Endothelial cell of umbilical vein (primary cell): ENCODE results near the gene SLC38A6. TPM values are rescaled to one million over a fixed set of nuclear protein-coding genes. Genes with fewer than 3 reads are reported as not detected.

Experiments used
- BruUV-seq: library from RNA; stranded (reverse); fragments of 400-500 nt; replicated peaks from 2 replicates; lab custom pipeline; 2021; lab: Mats Ljungman, UMichigan
- CTCF ChIA-PET: fragments of 300-600, 350-600 bp; sonication (Branson Sonifier 250); formaldehyde crosslinking; loops from one replicate; lab custom pipeline; 2021; ENCODE audit warnings: antibody characterized with exemption, inconsistent platforms; lab: Charles Lee
- POLR2A ChIA-PET: fragments of 300-600, 350-600 bp; sonication (Branson Sonifier 250); formaldehyde crosslinking; loops from one replicate; lab custom pipeline; 2021; ENCODE audit warnings: antibody characterized with exemption, inconsistent platforms; lab: Charles Lee
- DNase-seq: peaks from one replicate; pipeline ENCODE4 v3.0.0-alpha.2; 2011; ENCODE audit warnings: low read depth, low spot score
- FAIRE-seq: peaks from 2 replicates; lab custom pipeline; 2011; peaks lifted over from hg19 to GRCh38; lab: Jason Lieb, UNC
- H2AFZ ChIP-seq: 2 replicates; pipeline ENCODE4 v1.6.0; 2012; ENCODE audit warnings: low read depth, low read length, control low read depth, inconsistent platforms
- H3K27ac ChIP-seq: 2 replicates; pipeline ENCODE4 v1.5.1; 2011; ENCODE audit warnings: low read depth, mild to moderate bottlenecking, control low read depth, low read length, moderate library complexity; ENCODE audit not compliant: insufficient read depth
- H3K27me3 ChIP-seq, 2 experiments: 2 replicates each; pipeline versions ENCODE4 v1.6.0 to v1.6.1; 2011; ENCODE audit warnings: low read length in 2 of 2, mixed read lengths in 1 of 2; ENCODE audit not compliant: control insufficient read depth in 2 of 2, insufficient read depth in 2 of 2
- H3K36me3 ChIP-seq, 2 experiments: 2 replicates in 1 of 2; 3 replicates in 1 of 2; pipeline ENCODE4 v1.5.1; 2011; ENCODE audit warnings: low read length in 2 of 2, mild to moderate bottlenecking in 1 of 2, moderate library complexity in 1 of 2; ENCODE audit not compliant: control insufficient read depth in 2 of 2, insufficient read depth in 2 of 2; ENCODE audit errors: extremely low read depth in 1 of 2
- H3K4me1 ChIP-seq: 3 replicates; pipeline ENCODE4 v1.5.1; 2011; ENCODE audit warnings: mild to moderate bottlenecking, low read length; ENCODE audit not compliant: control insufficient read depth, insufficient read depth; ENCODE audit errors: extremely low read depth
- H3K4me2 ChIP-seq: 2 replicates; pipeline ENCODE4 v1.6.1; 2011; ENCODE audit warnings: low read length, control low read depth, mixed read lengths; ENCODE audit not compliant: insufficient read depth
- H3K4me3 ChIP-seq, 3 experiments: fragments of 200-600 bp in 1 of 3; sonication (generic), shearing (Covaris generic) in 1 of 3; replicated peaks in 1 of 3; 2 replicates each; pipeline ENCODE4 v1.5.1; 2011 to 2016; ENCODE audit warnings: control low read depth in 3 of 3, low read length in 3 of 3, mild to moderate bottlenecking in 2 of 3, inconsistent platforms in 1 of 3, low read depth in 1 of 3, moderate library complexity in 1 of 3; ENCODE audit not compliant: insufficient read depth in 1 of 3
- H3K79me2 ChIP-seq: 2 replicates; pipeline ENCODE4 v1.6.0; 2012; ENCODE audit warnings: low read length, inconsistent platforms; ENCODE audit not compliant: control insufficient read depth, insufficient read depth
- H3K9ac ChIP-seq: replicated peaks from 2 replicates; pipeline ENCODE3; 2011; ENCODE audit warnings: low read length, control low read depth; ENCODE audit not compliant: insufficient read depth; ENCODE audit errors: extremely low read depth
- H3K9me1 ChIP-seq: replicated peaks from 3 replicates; pipeline ENCODE4 v1.6.0; 2011; ENCODE audit warnings: mild to moderate bottlenecking, low read length; ENCODE audit not compliant: control insufficient read depth, insufficient read depth; ENCODE audit errors: extremely low read depth
- H3K9me3 ChIP-seq: replicated peaks from 2 replicates; pipeline ENCODE4 v1.5.1; 2012; ENCODE audit warnings: low read length, inconsistent platforms; ENCODE audit not compliant: control insufficient read depth, insufficient read depth
- H4K20me1 ChIP-seq: replicated peaks from 2 replicates; pipeline ENCODE3; 2011; ENCODE audit warnings: mild to moderate bottlenecking, low read length; ENCODE audit not compliant: control insufficient read depth, insufficient read depth; ENCODE audit errors: extremely low read depth
- EZH2 ChIP-seq: IDR thresholded peaks from 2 replicates; pipeline ENCODE4 v1.6.1; 2012; ENCODE audit warnings: borderline replicate concordance, low read depth, mild to moderate bottlenecking, moderate library complexity, low read length, inconsistent platforms; ENCODE audit not compliant: severe bottlenecking
- FOS ChIP-seq: IDR thresholded peaks from 2 replicates; pipeline ENCODE4 v1.6.1; 2011; ENCODE audit warnings: mild to moderate bottlenecking, low read length, moderate library complexity, borderline replicate concordance; ENCODE audit not compliant: insufficient read depth
- GATA2 ChIP-seq: IDR thresholded peaks from 2 replicates; pipeline ENCODE4 v1.7.0; 2011; ENCODE audit warnings: low read depth, mild to moderate bottlenecking, moderate library complexity, mixed read lengths, low read length; ENCODE audit not compliant: insufficient read length, insufficient read depth
- JUN ChIP-seq: IDR thresholded peaks from 2 replicates; pipeline ENCODE4 v1.6.1; 2011; ENCODE audit warnings: borderline replicate concordance, low read depth; ENCODE audit not compliant: insufficient read length, insufficient read depth
- MYC ChIP-seq: IDR thresholded peaks from one replicate; pipeline ENCODE4 v1.6.1; 2011; ENCODE audit warnings: mild to moderate bottlenecking, low read depth, low read length
- POLR2A ChIP-seq: IDR thresholded peaks from 2 replicates; pipeline ENCODE4 v1.6.1; 2012; ENCODE audit warnings: low read depth, mild to moderate bottlenecking, control low read depth, low read length
- POLR2AphosphoS5 ChIP-seq: IDR thresholded peaks from 2 replicates; pipeline ENCODE4 v1.6.1; 2012; ENCODE audit warnings: low read depth, mild to moderate bottlenecking, control low read depth, low read length, moderate library complexity; ENCODE audit not compliant: insufficient read depth
- dilution Hi-C: fragments of 300-500 bp; cut with MboI; formaldehyde crosslinking; loops from one replicate; pipeline ENCODE4 v1.15.0; 2019; ENCODE audit warnings: low sequenced_read_pairs; ENCODE audit not compliant: extremely low pct_ligation_motif_present
- intact Hi-C: fragments of 100-400 bp; cut with micrococcal nuclease; formaldehyde crosslinking; loops from one replicate; pipeline ENCODE4 v1.10.0; 2022
- polyA plus RNA-seq, 4 experiments: library from polyadenylated mRNA; depleted of rRNA in 3 of 4; stranded (reverse) in 3 of 4; unstranded in 1 of 4; fragments of >200 nt; gene quantifications; 2 replicates each; pipeline versions ENCODE4 v1.2.1 to v1.2.3, GENCODE V29; 2011 to 2012; ENCODE audit warnings: missing spikeins in 1 of 4
- total RNA-seq: library from RNA; stranded (reverse); gene quantifications from 2 replicates; pipeline ENCODE4 v1.2.3, GENCODE V29; 2021
- TF ChIP-seq, protein P1 (sequence below), 2 donors: IDR thresholded peaks; 1 replicate in 1 of 2; 2 replicates in 1 of 2; pipeline ENCODE4 v1.5.1; 2011; ENCODE audit warnings: low read length in 2 of 2, mild to moderate bottlenecking in 2 of 2, moderate library complexity in 2 of 2, control low read depth in 1 of 2, inconsistent platforms in 1 of 2, low read depth in 1 of 2; ENCODE audit not compliant: insufficient read depth in 1 of 2; ENCODE audit errors: extremely low read depth in 1 of 2
- TF ChIP-seq, protein P2 (sequence below): IDR thresholded peaks from 2 replicates; pipeline ENCODE4 v1.6.1; 2011; ENCODE audit not compliant: insufficient read depth, insufficient read length

The SLC38A6 gene
- total and polyA plus RNA-seq, 2 donors (not counting 3 experiments of a cell fraction or from before 2014, with no cell fraction given) = 17.3 to 24.6 TPM

DNA sequence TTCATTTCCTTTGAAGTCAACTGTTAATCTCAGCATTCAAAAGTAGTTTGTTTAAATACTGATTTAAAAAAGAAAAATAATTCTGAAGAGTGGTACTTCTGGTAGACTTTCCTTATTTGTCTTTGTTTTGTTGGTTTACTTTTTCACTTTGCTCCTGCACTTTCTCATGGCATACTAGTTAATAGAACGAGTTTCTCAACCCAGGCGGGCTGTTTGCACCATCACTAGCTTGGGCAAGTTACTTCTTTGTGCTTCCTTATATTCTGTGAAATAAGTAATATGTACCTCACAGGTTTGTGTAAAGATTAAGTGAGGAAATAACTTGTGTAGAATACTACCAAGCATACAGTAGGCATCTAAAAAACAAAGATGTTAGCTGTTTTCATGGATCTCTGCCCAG is 45.5 kb downstream of the SLC38A6 start:
- Histone ChIP-seq H3K36me3 (no peaks in the 10 kb centered on the region), H3K79me2 (no peaks in the 10 kb centered on the region), H3K9me3 (no peaks in the 10 kb centered on the region), H2AFZ (peak overlapping the region; percentile 35), H3K9me1 (no peaks in the 10 kb centered on the region), H3K4me3 (no peak overlapping the region), H3K4me2 (peak overlapping the region; percentile 97), H3K27me3 (no peaks in the 10 kb centered on the region), H3K9ac (peak overlapping the region; percentile 82), H3K27ac (peak overlapping the region; percentile 89), H4K20me1 (no peaks in the 10 kb centered on the region), H3K4me1 (peaks cover 21% of the 10 kb centered on the region)
- TF ChIP-seq EZH2 (no peak), JUN (no peak), GATA2 (no peak), FOS (no peak), POLR2A (no peak), MYC (no peak), POLR2AphosphoS5 (no peak)
- TF ChIP-seq, protein P1, sequence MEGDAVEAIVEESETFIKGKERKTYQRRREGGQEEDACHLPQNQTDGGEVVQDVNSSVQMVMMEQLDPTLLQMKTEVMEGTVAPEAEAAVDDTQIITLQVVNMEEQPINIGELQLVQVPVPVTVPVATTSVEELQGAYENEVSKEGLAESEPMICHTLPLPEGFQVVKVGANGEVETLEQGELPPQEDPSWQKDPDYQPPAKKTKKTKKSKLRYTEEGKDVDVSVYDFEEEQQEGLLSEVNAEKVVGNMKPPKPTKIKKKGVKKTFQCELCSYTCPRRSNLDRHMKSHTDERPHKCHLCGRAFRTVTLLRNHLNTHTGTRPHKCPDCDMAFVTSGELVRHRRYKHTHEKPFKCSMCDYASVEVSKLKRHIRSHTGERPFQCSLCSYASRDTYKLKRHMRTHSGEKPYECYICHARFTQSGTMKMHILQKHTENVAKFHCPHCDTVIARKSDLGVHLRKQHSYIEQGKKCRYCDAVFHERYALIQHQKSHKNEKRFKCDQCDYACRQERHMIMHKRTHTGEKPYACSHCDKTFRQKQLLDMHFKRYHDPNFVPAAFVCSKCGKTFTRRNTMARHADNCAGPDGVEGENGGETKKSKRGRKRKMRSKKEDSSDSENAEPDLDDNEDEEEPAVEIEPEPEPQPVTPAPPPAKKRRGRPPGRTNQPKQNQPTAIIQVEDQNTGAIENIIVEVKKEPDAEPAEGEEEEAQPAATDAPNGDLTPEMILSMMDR (IDR thresholded peaks at IDR 0.05; ENCODE audit: extremely low read depth in 1 of 2, insufficient read depth in 1 of 2, low read depth in 1 of 2, low read length in 2 of 2) = no peak
- TF ChIP-seq, protein P2, sequence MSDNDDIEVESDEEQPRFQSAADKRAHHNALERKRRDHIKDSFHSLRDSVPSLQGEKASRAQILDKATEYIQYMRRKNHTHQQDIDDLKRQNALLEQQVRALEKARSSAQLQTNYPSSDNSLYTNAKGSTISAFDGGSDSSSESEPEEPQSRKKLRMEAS = no peak
- ChIA-PET POLR2A (no interaction called here), CTCF (interaction anchor here (0.6 to 3.2 kb wide), 35 partner anchors 8 to 677 kb away, joined by 3 to 34 read pairs (median 4); partner anchors contain the start of genes SLC38A6 and TRMT5)
- no peak for DNase-seq
- intact Hi-C loops (loop anchor here (1.0 kb wide), 3 partner anchors 152 to 163 kb away; no protein-coding TSS in a partner anchor), dilution Hi-C loops (loop anchor here (25.0 kb wide), 1 partner anchor 389 kb away; the partner anchor contains the start of gene SIX1)
- BruUV-seq = no TSS peak
- no peak for FAIRE-seq
